SU-DHL-6 (cell line): ENCODE results near the gene OLFM2.
A peak's percentile ranks its signal among the peaks of the same experiment; 100 is the strongest.

Experiments
- H2AFZ ChIP-seq: fragments of 200-600 bp; sonication (generic); 2 replicates; pipeline ENCODE4 v1.6.1; 2014; ENCODE audit warnings: low read depth, mild to moderate bottlenecking, moderate library complexity, mixed read lengths, antibody characterized with exemption, low read length; ENCODE audit not compliant: severe bottlenecking
- H3F3A ChIP-seq: fragments of 200-600 bp; shearing (Covaris generic); 2 replicates; pipeline ENCODE4 v1.6.0; 2016; ENCODE audit warnings: antibody characterized with exemption, mild to moderate bottlenecking; ENCODE audit not compliant: insufficient read depth
- H3K27ac ChIP-seq: fragments of 200-600 bp; sonication (generic); 2 replicates; pipeline ENCODE4 v1.5.1; 2016; ENCODE audit warnings: low read depth, mild to moderate bottlenecking, low read length, moderate library complexity, mixed read lengths
- H3K27me3 ChIP-seq: fragments of 200-600 bp; sonication (generic), shearing (Covaris generic); 2 replicates; pipeline ENCODE4 v1.6.0; 2014; ENCODE audit warnings: mild to moderate bottlenecking, low read length
- H3K36me3 ChIP-seq: fragments of 200-600 bp; sonication (generic); 2 replicates; pipeline ENCODE4 v1.6.1; 2014; ENCODE audit warnings: mild to moderate bottlenecking, low read length, mixed read lengths
- H3K4me2 ChIP-seq: fragments of 300-600, 200-600 bp; shearing (Covaris generic), sonication (generic); 2 replicates; pipeline ENCODE4 v1.6.0; 2014; ENCODE audit warnings: low read length, low read depth, mild to moderate bottlenecking; ENCODE audit not compliant: poor library complexity, severe bottlenecking
- H3K4me3 ChIP-seq: fragments of 200-600 bp; sonication (generic); 2 replicates; pipeline ENCODE4 v1.5.1; 2014; ENCODE audit warnings: antibody characterized with exemption, low read length, mild to moderate bottlenecking, mixed read lengths; ENCODE audit not compliant: insufficient read depth, poor library complexity, severe bottlenecking
- H3K79me2 ChIP-seq: fragments of 200-600 bp; sonication (generic); 2 replicates; pipeline ENCODE4 v1.6.1; 2014; ENCODE audit warnings: mild to moderate bottlenecking, low read length, moderate library complexity; ENCODE audit not compliant: insufficient read depth
- H3K9ac ChIP-seq: fragments of 200-600 bp; sonication (generic); 2 replicates; pipeline ENCODE4 v1.7.0; 2014; ENCODE audit warnings: mild to moderate bottlenecking, low read length
- H3K9me2 ChIP-seq: fragments of 200-600 bp; sonication (generic); replicated peaks from 2 replicates; pipeline ENCODE4 v1.6.1; 2014; ENCODE audit warnings: low read length; ENCODE audit not compliant: insufficient read depth
- H3K9me3 ChIP-seq: fragments of 200-600 bp; sonication (generic); 2 replicates; pipeline ENCODE4 v1.6.1; 2014; ENCODE audit warnings: low read length, mixed read lengths; ENCODE audit not compliant: insufficient read depth
- H4K20me1 ChIP-seq: fragments of 200-600 bp; sonication (generic); 2 replicates; pipeline ENCODE4 v1.6.1; 2014; ENCODE audit warnings: low read depth, mild to moderate bottlenecking, antibody characterized with exemption, low read length, moderate library complexity, mixed read lengths
- CTCF ChIP-seq: fragments of 200-600 bp; sonication (generic); IDR thresholded peaks from one replicate; pipeline ENCODE4 v1.5.1; 2017; ENCODE audit warnings: antibody characterized with exemption, mild to moderate bottlenecking, low read length, moderate library complexity; ENCODE audit not compliant: insufficient read depth, poor library complexity, severe bottlenecking
- EZH2phosphoT487 ChIP-seq: fragments of 200-600 bp; sonication (generic), shearing (Covaris generic); conservative IDR thresholded peaks from 2 replicates; pipeline ENCODE4 v1.6.1; 2018; ENCODE audit warnings: mild to moderate bottlenecking, antibody characterized with exemption, low read length, moderate library complexity, mixed read lengths

The OLFM2 gene

GRCh38 chr19:9916719-9917118, 19.6 kb downstream of the OLFM2 start:
- no peak overlapping the region for H2AFZ ChIP-seq
- no peak overlapping the region for H3K4me3 ChIP-seq
- H3K9ac ChIP-seq, result no peak overlapping the region
- no peak for TF ChIP-seq EZH2phosphoT487
- TF ChIP-seq CTCF, result no peak
- no peaks in the 10 kb centered on the region for H3K79me2 ChIP-seq
- no peaks in the 10 kb centered on the region for H4K20me1 ChIP-seq
- H3K9me3 ChIP-seq, result no peaks in the 10 kb centered on the region
- H3K27me3 ChIP-seq, result no peaks in the 10 kb centered on the region
- no peaks in the 10 kb centered on the region for H3K9me2 ChIP-seq
- no peak overlapping the region for H3K27ac ChIP-seq
- no peaks in the 10 kb centered on the region for H3K36me3 ChIP-seq
- no peaks in the 10 kb centered on the region for H3F3A ChIP-seq
- H3K4me2 ChIP-seq, result no peak overlapping the region

GRCh38 chr19:9914315-9915207, 21.8 kb downstream of the OLFM2 start:
- Histone ChIP-seq H3K9me3 (no peaks in the 10 kb centered on the region), H3K9me2 (no peaks in the 10 kb centered on the region), H3K79me2 (no peaks in the 10 kb centered on the region), H3F3A (no peaks in the 10 kb centered on the region), H4K20me1 (no peaks in the 10 kb centered on the region), H3K36me3 (no peaks in the 10 kb centered on the region), H2AFZ (peak overlapping the region; percentile 82), H3K9ac (peak overlapping the region; percentile 41), H3K4me2 (peak overlapping the region; percentile 46), H3K27ac (no peak overlapping the region), H3K4me3 (peak overlapping the region; percentile 32), H3K27me3 (no peaks in the 10 kb centered on the region)
- no peak for TF ChIP-seq EZH2phosphoT487
- peak; percentile 60 for TF ChIP-seq CTCF

GRCh38 chr19:9914001-9914314, 22.4 kb downstream of the OLFM2 start:
- Histone ChIP-seq H3K9me2 (no peaks in the 10 kb centered on the region), H3K27ac (no peak overlapping the region), H3F3A (no peaks in the 10 kb centered on the region), H3K79me2 (no peaks in the 10 kb centered on the region), H3K4me3 (no peak overlapping the region), H3K27me3 (no peaks in the 10 kb centered on the region), H3K36me3 (no peaks in the 10 kb centered on the region), H2AFZ (no peak overlapping the region), H3K4me2 (peak overlapping the region; percentile 46), H3K9me3 (no peaks in the 10 kb centered on the region), H4K20me1 (no peaks in the 10 kb centered on the region), H3K9ac (no peak overlapping the region)
- TF ChIP-seq CTCF, result no peak
- no peak for TF ChIP-seq EZH2phosphoT487
